Endothelial cell of umbilical vein (primary cell): Measurements from ENCODE around the gene INTS7.

Experiments used
- CTCF ChIP-seq, 2 donors: IDR thresholded peaks; 1 replicate in 1 of 2; 2 replicates in 1 of 2; pipeline ENCODE4 v1.5.1; 2011; ENCODE audit warnings: low read length in 2 of 2, mild to moderate bottlenecking in 2 of 2, moderate library complexity in 2 of 2, control low read depth in 1 of 2, inconsistent platforms in 1 of 2, low read depth in 1 of 2; ENCODE audit not compliant: insufficient read depth in 1 of 2; ENCODE audit errors: extremely low read depth in 1 of 2
- MAX ChIP-seq: IDR thresholded peaks from 2 replicates; pipeline ENCODE4 v1.6.1; 2011; ENCODE audit not compliant: insufficient read depth, insufficient read length
- MYC ChIP-seq: IDR thresholded peaks from one replicate; pipeline ENCODE4 v1.6.1; 2011; ENCODE audit warnings: mild to moderate bottlenecking, low read depth, low read length
- POLR2A ChIP-seq: IDR thresholded peaks from 2 replicates; pipeline ENCODE4 v1.6.1; 2012; ENCODE audit warnings: low read depth, mild to moderate bottlenecking, control low read depth, low read length
- POLR2AphosphoS5 ChIP-seq: IDR thresholded peaks from 2 replicates; pipeline ENCODE4 v1.6.1; 2012; ENCODE audit warnings: low read depth, mild to moderate bottlenecking, control low read depth, low read length, moderate library complexity; ENCODE audit not compliant: insufficient read depth

GRCh38 chr1:211923095-211923494 is 112.3 kb downstream of the INTS7 start:
- TF ChIP-seq MYC, result no peak
- TF ChIP-seq POLR2AphosphoS5, result no peak
- TF ChIP-seq POLR2A, result no peak
- TF ChIP-seq CTCF (IDR thresholded peaks at IDR 0.05; ENCODE audit: extremely low read depth in 1 of 2, insufficient read depth in 1 of 2, low read depth in 1 of 2, low read length in 2 of 2), result no peak
- TF ChIP-seq MAX, result no peak
